Glutamatergic neuron (in vitro differentiated cells): ENCODE measurements around the gene N4BP2L2. TPM values are rescaled to one million over a fixed set of nuclear protein-coding genes. Genes with fewer than 3 reads are reported as not detected.

Experiments used
- DNase-seq: peaks from one replicate; pipeline ENCODE4 v3.0.0; 2022
- H3K27ac Mint-ChIP-seq: one replicate; pipeline ENCODE4 v1.8.0; 2020; ENCODE audit warnings: mild to moderate bottlenecking, mixed read lengths, inconsistent platforms; ENCODE audit not compliant: unreplicated experiment
- H3K27me3 Mint-ChIP-seq: one replicate; pipeline ENCODE4 v1.8.0; 2020; ENCODE audit warnings: mild to moderate bottlenecking, moderate library complexity, mixed read lengths, inconsistent platforms; ENCODE audit not compliant: unreplicated experiment
- H3K36me3 Mint-ChIP-seq: one replicate; pipeline ENCODE4 v1.8.0; 2020; ENCODE audit warnings: mild to moderate bottlenecking, mixed read lengths, inconsistent platforms; ENCODE audit not compliant: unreplicated experiment
- H3K4me1 Mint-ChIP-seq: one replicate; pipeline ENCODE4 v1.8.0; 2020; ENCODE audit warnings: mild to moderate bottlenecking, low read depth, mixed read lengths, inconsistent platforms; ENCODE audit not compliant: unreplicated experiment
- H3K4me3 Mint-ChIP-seq: one replicate; pipeline ENCODE4 v1.8.0; 2020; ENCODE audit warnings: mild to moderate bottlenecking, mixed read lengths, inconsistent platforms; ENCODE audit not compliant: unreplicated experiment
- H3K9me3 Mint-ChIP-seq: one replicate; pipeline ENCODE4 v1.8.0; 2020; ENCODE audit warnings: mild to moderate bottlenecking, moderate library complexity, mixed read lengths, inconsistent platforms; ENCODE audit not compliant: unreplicated experiment
- CTCF ChIP-seq: fragments of 200-600 bp; sonication (generic); IDR thresholded peaks from one replicate; pipeline ENCODE4 v1.5.0; 2021; ENCODE audit not compliant: partially characterized antibody, unreplicated experiment
- total RNA-seq: library from RNA; stranded (reverse); fragmentation: NEBNext Ultra II Directional; extraction: Animal tissue kit (Norgen Biotek cat#: 25700); gene quantifications from one replicate; pipeline ENCODE4 v1.2.1, GENCODE V29; 2021; ENCODE audit not compliant: unreplicated experiment

Gene N4BP2L2
- total RNA-seq, 1 donor from 2014 or later = 129 TPM

- Mint-ChIP-seq H3K27me3 (no peaks in the 10 kb centered on the region), H3K36me3 (no peaks in the 10 kb centered on the region), H3K27ac (peak overlapping the region; percentile 45), H3K9me3 (peaks cover 3% of the 10 kb centered on the region), H3K4me1 (peaks cover 12% of the 10 kb centered on the region), H3K4me3 (no peak overlapping the region)
- TF ChIP-seq CTCF = no peak
- no peak for DNase-seq
Measured at GRCh38 chr13:32446773-32447465, 91.7 kb downstream of the N4BP2L2 start.

DNA sequence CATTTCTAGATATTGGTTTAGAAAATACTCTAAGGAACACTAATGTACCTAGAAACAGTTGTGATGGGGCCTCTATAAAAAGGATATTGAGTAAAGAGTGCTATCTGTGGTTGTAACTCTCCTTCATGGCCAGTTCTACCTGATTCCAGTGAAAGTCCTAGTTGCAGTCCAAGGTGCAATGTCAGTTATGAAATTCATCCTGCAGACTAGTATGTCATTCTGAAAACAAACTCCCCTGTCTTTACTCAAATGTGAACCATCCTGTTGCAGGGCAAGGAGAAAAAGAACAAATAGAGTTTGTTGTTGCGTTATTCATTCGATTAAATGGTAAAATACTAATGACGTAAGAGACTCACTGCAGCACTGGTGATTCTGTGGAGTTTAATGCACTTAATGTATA is 92.4 kb downstream of the N4BP2L2 start:
- no peak overlapping the region for H3K4me3 Mint-ChIP-seq
- H3K27me3 Mint-ChIP-seq = no peaks in the 10 kb centered on the region
- no peak overlapping the region for H3K27ac Mint-ChIP-seq
- H3K4me1 Mint-ChIP-seq = peaks cover 12% of the 10 kb centered on the region
- no peaks in the 10 kb centered on the region for H3K36me3 Mint-ChIP-seq
- no peak for DNase-seq
- peaks cover 3% of the 10 kb centered on the region for H3K9me3 Mint-ChIP-seq
- no peak for TF ChIP-seq CTCF

DNA sequence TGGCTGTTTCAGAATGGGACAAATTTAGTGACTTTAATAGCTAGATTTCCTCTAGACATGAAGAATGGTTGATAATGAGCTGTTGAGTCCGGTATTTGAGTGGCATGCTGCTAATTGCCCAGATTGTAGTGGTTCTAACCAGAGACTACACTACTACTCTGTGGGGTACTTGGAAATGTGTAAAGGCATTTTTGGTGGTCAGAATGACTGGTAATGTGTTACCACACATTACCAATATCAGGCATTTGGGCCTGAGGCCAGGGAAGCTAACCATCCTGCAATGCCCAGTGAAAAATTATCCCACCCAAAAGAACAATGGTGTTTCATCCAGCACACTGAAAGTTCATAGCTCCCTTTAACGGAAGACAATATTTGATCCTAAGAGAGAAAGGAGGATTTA is 93.1 kb downstream of the N4BP2L2 start:
- H3K27ac Mint-ChIP-seq = no peak overlapping the region
- no peak for DNase-seq
- TF ChIP-seq CTCF = no peak
- H3K9me3 Mint-ChIP-seq = peaks cover 6% of the 10 kb centered on the region
- H3K4me1 Mint-ChIP-seq = peaks cover 12% of the 10 kb centered on the region
- no peak overlapping the region for H3K4me3 Mint-ChIP-seq
- H3K36me3 Mint-ChIP-seq = no peaks in the 10 kb centered on the region
- no peaks in the 10 kb centered on the region for H3K27me3 Mint-ChIP-seq

DNA sequence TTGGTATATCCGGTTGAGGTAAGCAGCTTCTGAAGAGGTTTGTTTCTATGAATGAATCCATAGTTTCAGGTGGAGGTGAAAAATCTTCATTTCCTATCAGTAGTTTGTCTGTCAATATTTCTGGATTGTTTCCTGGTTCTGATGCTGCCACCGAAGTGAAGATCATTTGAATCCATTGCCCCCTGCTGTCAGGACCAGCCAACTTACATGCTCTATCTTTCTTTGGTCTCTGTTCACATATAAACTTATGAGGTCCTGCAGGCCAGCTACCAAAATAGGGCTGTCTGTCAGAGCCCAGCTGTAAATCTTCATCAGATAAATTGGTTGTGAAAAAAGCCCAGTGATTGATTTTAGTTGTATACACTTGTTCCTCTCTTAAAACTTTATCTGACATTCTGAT is 95.5 kb downstream of the N4BP2L2 start:
- no peaks in the 10 kb centered on the region for H3K36me3 Mint-ChIP-seq
- no peak for DNase-seq

DNA sequence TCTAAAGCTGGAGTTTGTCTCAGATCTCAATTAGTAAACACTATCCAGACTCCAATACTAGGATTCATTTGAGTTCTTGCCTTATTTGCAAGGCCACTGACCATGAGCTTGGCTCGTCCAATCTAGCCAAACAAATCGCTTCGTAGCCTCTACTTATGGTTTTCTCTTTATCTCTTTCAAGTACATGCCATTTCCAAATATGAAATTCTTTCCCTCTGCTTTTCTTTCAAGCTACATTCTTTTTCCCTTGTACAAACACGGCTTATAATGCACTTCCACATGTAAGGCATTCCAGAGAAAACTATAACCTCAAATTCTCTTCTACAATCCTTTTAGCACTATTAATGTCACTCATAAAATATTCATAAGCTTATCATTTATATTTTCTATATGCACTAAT is 99.7 kb downstream of the N4BP2L2 start:
- Mint-ChIP-seq H3K27ac (no peak overlapping the region), H3K36me3 (no peaks in the 10 kb centered on the region), H3K4me1 (no peaks in the 10 kb centered on the region), H3K4me3 (no peak overlapping the region), H3K27me3 (no peaks in the 10 kb centered on the region), H3K9me3 (peaks cover 6% of the 10 kb centered on the region)
- DNase-seq = no peak
- TF ChIP-seq CTCF = no peak

More for the DNA sequence above, 95.5 kb downstream of the N4BP2L2 start:
- Mint-ChIP-seq H3K27me3 (no peaks in the 10 kb centered on the region), H3K27ac (no peak overlapping the region), H3K4me3 (no peak overlapping the region), H3K9me3 (peaks cover 6% of the 10 kb centered on the region), H3K4me1 (peaks cover 11% of the 10 kb centered on the region)
- TF ChIP-seq CTCF = no peak
